ENCODE measurements around the gene LDLRAD1. TPM values are rescaled to one million over a fixed set of nuclear protein-coding genes. Genes with fewer than 3 reads are reported as not detected.

LDLRAD1 gene
- total RNA-seq, 2 experiments from 2014 or later: not detected

DNA sequence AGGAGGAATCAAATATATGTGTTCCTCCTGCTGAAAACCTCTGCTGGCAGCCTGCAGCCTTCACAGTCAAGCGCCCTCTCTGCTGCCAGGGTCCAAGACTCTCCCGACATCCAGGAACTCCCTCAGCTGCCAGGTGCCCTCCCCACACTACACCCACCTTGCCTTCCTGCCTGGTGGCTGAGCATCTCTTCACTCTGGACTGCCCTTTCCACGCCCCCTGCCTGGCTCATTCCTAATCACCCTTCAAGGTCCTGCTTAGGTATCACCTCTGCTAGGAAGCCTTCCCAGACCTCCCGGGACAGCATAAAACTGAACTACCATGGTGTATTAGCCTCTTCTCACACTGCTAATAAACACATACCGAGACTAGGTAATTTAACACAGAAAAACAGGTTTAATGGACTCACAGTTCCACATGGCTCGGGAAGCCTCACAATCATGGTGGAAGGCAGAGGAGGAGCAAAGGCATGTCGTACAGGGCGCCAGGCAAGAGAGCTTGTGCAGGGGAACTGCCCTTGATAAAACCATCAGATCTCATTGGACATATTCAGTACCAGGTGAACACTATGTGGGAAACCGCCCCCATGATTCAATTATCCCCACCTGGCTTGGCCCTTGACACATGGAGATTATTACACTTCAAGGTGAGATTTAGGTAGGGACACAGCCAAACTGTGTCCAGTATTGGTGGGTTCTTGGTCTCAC is 15.3 kb downstream of the LDLRAD1 start:
- Mint-ChIP-seq H3K27me3 (no peaks in the 10 kb centered on the region), H3K9me3 (no peaks in the 10 kb centered on the region), H3K4me1 (ENCODE audit: low read depth) (no peaks in the 10 kb centered on the region), H3K4me3 (no peak overlapping the region), H3K27ac (no peak overlapping the region), H3K36me3 (ENCODE audit: low read depth) (no peaks in the 10 kb centered on the region)
- ChIA-PET POLR2A (no interaction called here), CTCF (no interaction called here)
- Histone ChIP-seq H3K27me3 (ENCODE audit: control insufficient read depth in 1 of 2, insufficient read depth in 2 of 2, low read length in 2 of 2) (no peaks in the 10 kb centered on the region), H3K36me3 (ENCODE audit: insufficient read depth, low read length) (no peaks in the 10 kb centered on the region), H3K4me3 (ENCODE audit: low read length) (no peak overlapping the region), H3K9me3 (ENCODE audit: control insufficient read depth in 1 of 2, insufficient read depth in 1 of 2, low read length in 2 of 2) (peaks cover 0 to 6% of the 10 kb centered on the region in 2 experiments), H3K27ac (ENCODE audit: low read depth in 1 of 2, low read length in 2 of 2) (no peak overlapping the region), H3K4me1 (ENCODE audit: insufficient read depth, low read length) (no peaks in the 10 kb centered on the region)
- intact Hi-C loops (cut with DNase I, micrococcal nuclease): no loop called here
- TF ChIP-seq, protein P1, sequence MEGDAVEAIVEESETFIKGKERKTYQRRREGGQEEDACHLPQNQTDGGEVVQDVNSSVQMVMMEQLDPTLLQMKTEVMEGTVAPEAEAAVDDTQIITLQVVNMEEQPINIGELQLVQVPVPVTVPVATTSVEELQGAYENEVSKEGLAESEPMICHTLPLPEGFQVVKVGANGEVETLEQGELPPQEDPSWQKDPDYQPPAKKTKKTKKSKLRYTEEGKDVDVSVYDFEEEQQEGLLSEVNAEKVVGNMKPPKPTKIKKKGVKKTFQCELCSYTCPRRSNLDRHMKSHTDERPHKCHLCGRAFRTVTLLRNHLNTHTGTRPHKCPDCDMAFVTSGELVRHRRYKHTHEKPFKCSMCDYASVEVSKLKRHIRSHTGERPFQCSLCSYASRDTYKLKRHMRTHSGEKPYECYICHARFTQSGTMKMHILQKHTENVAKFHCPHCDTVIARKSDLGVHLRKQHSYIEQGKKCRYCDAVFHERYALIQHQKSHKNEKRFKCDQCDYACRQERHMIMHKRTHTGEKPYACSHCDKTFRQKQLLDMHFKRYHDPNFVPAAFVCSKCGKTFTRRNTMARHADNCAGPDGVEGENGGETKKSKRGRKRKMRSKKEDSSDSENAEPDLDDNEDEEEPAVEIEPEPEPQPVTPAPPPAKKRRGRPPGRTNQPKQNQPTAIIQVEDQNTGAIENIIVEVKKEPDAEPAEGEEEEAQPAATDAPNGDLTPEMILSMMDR (IDR thresholded peaks at IDR 0.05): no peak
- ATAC-seq (ENCODE audit: poor library complexity) (no peak), DNase-seq (peak in 1 of 14 experiments; percentile 5)

DNA sequence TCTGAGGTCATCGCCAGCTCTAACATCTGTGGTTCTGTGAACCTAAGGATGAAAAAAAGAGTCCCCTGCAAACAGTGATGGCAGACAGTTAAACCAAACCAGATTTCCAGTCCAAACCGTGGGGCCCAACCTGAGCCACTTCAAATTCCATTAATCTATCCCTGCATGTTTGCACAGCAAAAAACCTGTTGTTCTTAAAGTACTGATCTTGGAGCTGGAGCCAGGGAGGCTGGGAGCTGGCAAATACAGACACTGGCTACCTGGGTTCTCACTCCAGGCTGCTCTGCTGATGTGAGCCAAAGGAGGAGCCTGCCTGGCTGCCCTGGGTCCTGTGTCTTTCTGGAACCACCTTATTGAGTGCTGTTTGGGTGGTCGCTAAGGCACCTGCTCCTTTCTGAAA is 16.4 kb downstream of the LDLRAD1 start:
- Mint-ChIP-seq H3K4me3 (no peak overlapping the region), H3K27ac (no peak overlapping the region), H3K27me3 (no peaks in the 10 kb centered on the region), H3K4me1 (ENCODE audit: low read depth) (no peaks in the 10 kb centered on the region), H3K9me3 (no peaks in the 10 kb centered on the region), H3K36me3 (ENCODE audit: low read depth) (no peaks in the 10 kb centered on the region)
- H3K9me3 ChIP-seq (ENCODE audit: control insufficient read depth in 1 of 2, insufficient read depth in 1 of 2, low read length in 2 of 2): peaks cover 0 to 6% of the 10 kb centered on the region in 2 experiments
- H3K27ac ChIP-seq (ENCODE audit: low read depth in 1 of 2, low read length in 2 of 2): no peak overlapping the region
- TF ChIP-seq, protein P1 (IDR thresholded peaks at IDR 0.05): no peak
- no peaks in the 10 kb centered on the region for H3K27me3 ChIP-seq (ENCODE audit: control insufficient read depth in 1 of 2, insufficient read depth in 2 of 2, low read length in 2 of 2)
- no peaks in the 10 kb centered on the region for H3K36me3 ChIP-seq (ENCODE audit: insufficient read depth, low read length)
- no peak for ATAC-seq (ENCODE audit: poor library complexity)
- H3K4me3 ChIP-seq (ENCODE audit: low read length): no peak overlapping the region
- intact Hi-C loops (cut with DNase I, micrococcal nuclease): no loop called here
- POLR2A ChIA-PET: interaction anchor here (0.8 kb wide), 1 partner anchor 141 kb away, joined by 3 read pairs; no protein-coding TSS in a partner anchor
- CTCF ChIA-PET: no interaction called here
- H3K4me1 ChIP-seq (ENCODE audit: insufficient read depth, low read length): no peaks in the 10 kb centered on the region
- peak in 1 of 14 experiments; percentile 2 for DNase-seq

DNA sequence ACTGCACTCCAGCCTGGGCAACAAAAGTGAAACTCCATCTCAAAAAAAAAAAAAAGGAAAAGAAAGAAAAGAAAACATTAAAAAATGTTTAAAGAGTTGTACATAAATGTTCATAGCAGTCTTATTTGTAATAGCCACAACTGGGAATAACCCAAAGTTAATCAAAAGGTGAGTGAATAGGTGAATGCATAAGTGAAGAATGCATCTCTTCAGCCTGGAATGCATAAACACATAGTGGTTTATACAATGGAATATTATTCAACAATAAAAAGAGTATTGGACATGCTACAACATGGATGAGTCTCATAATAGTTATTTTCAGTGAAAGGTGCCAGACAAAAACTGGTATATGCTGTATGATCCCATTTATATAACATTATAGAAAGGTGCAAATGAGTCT is 18.1 kb downstream of the LDLRAD1 start:
- H3K27ac Mint-ChIP-seq: no peak overlapping the region
- POLR2A ChIA-PET: no interaction called here

More for the DNA sequence above, 18.1 kb downstream of the LDLRAD1 start:
- no peaks in the 10 kb centered on the region for H3K9me3 Mint-ChIP-seq
- no peaks in the 10 kb centered on the region for H3K4me1 ChIP-seq (ENCODE audit: insufficient read depth, low read length)
- H3K4me3 ChIP-seq (ENCODE audit: low read length): no peak overlapping the region
- H3K36me3 ChIP-seq (ENCODE audit: insufficient read depth, low read length): no peaks in the 10 kb centered on the region
- TF ChIP-seq, protein P1 (IDR thresholded peaks at IDR 0.05): no peak
- no peaks in the 10 kb centered on the region for H3K36me3 Mint-ChIP-seq (ENCODE audit: low read depth)
- H3K27me3 ChIP-seq (ENCODE audit: control insufficient read depth in 1 of 2, insufficient read depth in 2 of 2, low read length in 2 of 2): no peaks in the 10 kb centered on the region
- no peaks in the 10 kb centered on the region for H3K4me1 Mint-ChIP-seq (ENCODE audit: low read depth)
- no peak overlapping the region for H3K27ac ChIP-seq (ENCODE audit: low read depth in 1 of 2, low read length in 2 of 2)
- CTCF ChIA-PET: no interaction called here
- DNase-seq (no peak), ATAC-seq (ENCODE audit: poor library complexity) (no peak)
- intact Hi-C loops (cut with DNase I, micrococcal nuclease): no loop called here
- H3K27me3 Mint-ChIP-seq: no peaks in the 10 kb centered on the region
- H3K9me3 ChIP-seq (ENCODE audit: control insufficient read depth in 1 of 2, insufficient read depth in 1 of 2, low read length in 2 of 2): peaks cover 0 to 6% of the 10 kb centered on the region in 2 experiments
- no peak overlapping the region for H3K4me3 Mint-ChIP-seq

Measured in CD4-positive, alpha-beta T cell (primary cell).